ENCODE data around the gene DHRS4L2.
"Not testable (repeated sequence)": the region's sequence is repeated elsewhere in the genome, so short reads cannot be mapped to it uniquely, and the experiment has no call there.

Gene DHRS4L2

DNA sequence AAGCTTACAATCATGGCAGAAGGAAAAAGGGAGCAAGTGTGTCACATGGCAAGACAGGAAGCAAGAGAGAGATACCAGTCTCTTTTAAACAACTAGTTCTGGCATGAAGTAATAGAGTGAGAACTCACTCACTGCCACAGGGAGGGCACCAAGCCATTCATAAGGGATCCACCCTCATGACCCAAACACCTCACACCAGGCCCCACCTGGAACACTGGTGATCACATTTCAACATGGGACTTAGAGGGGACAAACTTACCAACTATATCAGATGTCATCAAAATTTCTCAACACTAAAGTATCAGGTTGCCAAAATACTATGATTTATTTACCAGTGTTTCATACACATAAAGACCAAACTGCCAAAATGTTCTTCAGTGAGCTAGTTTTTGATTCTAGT is 27.8 kb upstream of the DHRS4L2 start:
- H3K4me3 Mint-ChIP-seq; H3K9me3 Mint-ChIP-seq; H3K27ac Mint-ChIP-seq; H3K4me1 Mint-ChIP-seq; H3K36me3 Mint-ChIP-seq (ENCODE audit: low read depth); DNase-seq; H3K27me3 Mint-ChIP-seq (ENCODE audit: low read depth, poor library complexity): not testable (repeated sequence)

DNA sequence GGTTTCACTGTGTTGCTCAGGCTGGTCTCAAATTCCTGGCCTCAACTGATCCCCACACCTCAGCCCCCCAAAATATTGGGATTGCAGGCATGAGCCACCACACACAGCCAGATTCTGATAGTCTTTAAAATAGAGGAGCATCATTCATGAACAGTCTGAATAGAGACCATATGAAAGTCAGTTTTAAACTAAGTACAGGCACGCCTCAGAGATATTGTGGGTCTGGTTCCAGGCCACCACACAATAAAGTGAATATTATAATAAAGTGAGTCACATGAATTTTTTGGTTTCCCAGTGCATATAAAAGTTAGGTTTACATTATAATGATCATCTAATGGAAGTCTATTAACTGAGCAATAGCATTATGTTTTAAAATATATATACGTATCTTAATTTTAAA is 27.0 kb upstream of the DHRS4L2 start:
- H3K4me1 Mint-ChIP-seq; H3K9me3 Mint-ChIP-seq; H3K27me3 Mint-ChIP-seq (ENCODE audit: low read depth, poor library complexity); H3K27ac Mint-ChIP-seq; H3K36me3 Mint-ChIP-seq (ENCODE audit: low read depth); H3K4me3 Mint-ChIP-seq; DNase-seq: not testable (repeated sequence)

DNA sequence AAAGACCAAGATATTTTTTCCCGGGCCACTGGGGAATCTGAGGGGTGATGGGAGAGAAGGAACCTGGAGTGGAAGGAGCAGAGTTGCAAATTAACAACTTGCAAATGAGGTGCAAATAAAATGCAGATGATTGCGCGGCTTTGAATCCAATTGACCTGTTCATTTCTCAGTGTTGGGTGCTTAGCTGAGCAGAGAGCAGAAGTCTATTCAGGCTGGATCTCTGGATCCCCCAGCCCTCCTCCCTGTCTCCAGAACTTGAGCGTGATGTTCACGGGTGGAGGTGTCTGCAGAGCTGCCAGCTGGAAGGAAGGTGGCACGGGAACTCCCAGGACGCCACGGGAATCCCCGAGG is 19.6 kb upstream of the DHRS4L2 start:
- H3K27ac Mint-ChIP-seq, H3K4me3 Mint-ChIP-seq, DNase-seq, H3K4me1 Mint-ChIP-seq: not testable (repeated sequence)
- H3K9me3 Mint-ChIP-seq = peaks cover 35% of the 10 kb centered on the region
- H3K27me3 Mint-ChIP-seq (ENCODE audit: low read depth, poor library complexity) = peaks cover 11% of the 10 kb centered on the region
- H3K36me3 Mint-ChIP-seq (ENCODE audit: low read depth) = peaks cover 13% of the 10 kb centered on the region

DNA sequence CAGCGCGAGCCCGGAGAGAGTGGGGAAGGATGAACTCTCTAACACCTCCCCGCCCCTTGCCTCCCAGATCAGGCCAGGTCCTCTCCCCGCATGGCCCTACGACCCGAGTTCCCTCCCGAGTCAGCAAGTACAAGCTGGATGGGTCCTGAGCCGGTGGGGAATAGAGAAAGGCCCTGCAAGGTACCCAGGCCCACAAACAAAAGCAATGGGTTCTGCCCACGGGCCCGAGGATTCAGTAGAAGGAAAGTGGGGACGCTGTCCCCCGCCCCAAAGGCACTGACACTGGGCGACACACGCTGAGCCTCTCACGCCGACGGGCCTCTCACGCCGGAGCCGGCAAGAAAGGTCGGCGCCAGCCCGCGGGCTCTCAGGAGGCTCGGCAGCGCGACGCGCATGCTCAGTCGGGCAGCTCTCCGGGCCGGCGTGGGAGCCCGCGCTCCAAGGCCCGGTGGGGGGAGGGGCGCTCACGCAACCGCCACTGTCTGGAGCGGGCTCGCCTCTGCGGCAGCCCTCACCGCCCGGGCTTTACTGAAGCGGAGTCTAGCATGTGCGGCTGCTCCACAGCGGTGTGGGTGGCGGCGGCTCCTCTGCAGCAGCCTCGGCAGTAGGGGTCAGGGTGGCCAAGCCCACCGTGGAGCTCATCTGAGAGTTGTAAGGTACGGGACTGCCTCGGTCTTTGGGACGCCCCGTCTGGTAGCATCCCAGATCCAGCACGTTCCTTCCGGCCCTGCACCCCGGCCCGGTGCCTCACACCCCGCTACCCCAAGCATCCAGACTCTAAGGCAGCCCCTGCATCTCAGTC is 19.0 kb upstream of the DHRS4L2 start:
- not testable (repeated sequence) for H3K27ac Mint-ChIP-seq, H3K4me3 Mint-ChIP-seq, H3K4me1 Mint-ChIP-seq
- Mint-ChIP-seq H3K9me3 (peaks cover 40% of the 10 kb centered on the region), H3K36me3 (ENCODE audit: low read depth) (peaks cover 19% of the 10 kb centered on the region), H3K27me3 (ENCODE audit: low read depth, poor library complexity) (peaks cover 13% of the 10 kb centered on the region)
- DNase-seq = peak; percentile 51

DNA sequence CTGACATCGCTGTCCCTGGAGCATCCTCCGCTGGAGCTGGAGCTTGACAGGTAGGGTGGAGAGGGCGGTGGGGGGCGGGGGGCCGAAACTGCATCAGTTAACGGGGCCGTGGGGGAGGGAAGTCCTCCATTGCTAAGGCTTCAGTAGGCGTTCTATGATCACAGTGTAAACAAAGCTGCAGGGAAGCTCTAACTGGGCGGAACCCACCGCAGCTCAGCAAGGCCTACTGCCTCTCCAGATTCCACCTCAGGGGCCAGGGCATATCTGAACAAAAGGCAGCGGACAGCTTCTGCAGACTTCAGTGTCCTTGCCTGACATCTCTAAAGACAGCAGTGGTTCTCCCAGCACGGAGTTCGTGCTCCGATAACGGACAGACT is 18.5 kb upstream of the DHRS4L2 start:
- not testable (repeated sequence) for DNase-seq, H3K4me1 Mint-ChIP-seq, H3K27ac Mint-ChIP-seq, H3K4me3 Mint-ChIP-seq
- H3K36me3 Mint-ChIP-seq (ENCODE audit: low read depth) = peaks cover 19% of the 10 kb centered on the region
- H3K27me3 Mint-ChIP-seq (ENCODE audit: low read depth, poor library complexity) = peaks cover 15% of the 10 kb centered on the region
- peaks cover 46% of the 10 kb centered on the region for H3K9me3 Mint-ChIP-seq

DNA sequence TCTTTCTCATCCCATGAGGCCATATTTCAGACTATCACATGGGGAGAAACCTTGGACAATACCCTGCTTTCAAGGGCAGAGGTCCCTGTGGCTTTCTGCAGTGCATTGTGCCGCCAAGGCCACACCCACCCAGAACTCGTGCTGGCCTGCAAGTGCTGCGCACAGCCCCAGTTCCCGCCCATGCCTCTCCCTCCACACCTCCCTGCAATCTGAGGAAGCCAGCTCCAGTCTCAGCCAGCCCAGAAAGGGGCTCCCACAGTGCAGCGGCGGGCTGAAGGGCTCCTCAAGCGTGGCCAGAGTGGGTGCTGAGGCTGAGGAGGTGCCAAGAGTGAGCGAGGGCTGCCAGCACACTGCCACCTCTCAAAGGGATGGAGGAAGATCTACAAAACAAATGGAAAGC is 15.6 kb upstream of the DHRS4L2 start:
- Mint-ChIP-seq H3K36me3 (ENCODE audit: low read depth) (peaks cover 19% of the 10 kb centered on the region), H3K9me3 (peaks cover 72% of the 10 kb centered on the region), H3K27me3 (ENCODE audit: low read depth, poor library complexity) (peaks cover 18% of the 10 kb centered on the region)
- H3K27ac Mint-ChIP-seq, DNase-seq, H3K4me1 Mint-ChIP-seq, H3K4me3 Mint-ChIP-seq: not testable (repeated sequence)

DNA sequence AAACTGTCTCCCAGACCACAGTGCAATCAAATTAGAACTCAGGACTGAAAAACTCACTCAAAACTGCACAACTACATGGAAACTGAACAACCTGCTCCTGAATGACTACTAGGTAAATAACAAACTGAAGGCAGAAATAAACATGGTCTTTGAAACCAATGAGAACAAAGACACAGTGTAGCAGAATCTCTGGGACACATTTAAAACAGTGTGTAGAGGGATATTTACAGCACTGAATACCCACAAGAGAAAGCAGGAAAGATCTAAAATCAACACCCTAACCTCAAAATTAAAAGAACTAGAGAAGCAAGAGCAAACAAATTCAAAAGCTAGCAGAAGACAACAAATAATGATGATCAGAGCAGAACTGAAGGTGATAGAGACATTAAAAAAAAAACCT is 14.7 kb upstream of the DHRS4L2 start:
- H3K4me3 Mint-ChIP-seq, H3K27ac Mint-ChIP-seq, H3K4me1 Mint-ChIP-seq, DNase-seq: not testable (repeated sequence)
- Mint-ChIP-seq H3K36me3 (ENCODE audit: low read depth) (peaks cover 19% of the 10 kb centered on the region), H3K9me3 (peaks cover 72% of the 10 kb centered on the region), H3K27me3 (ENCODE audit: low read depth, poor library complexity) (peaks cover 18% of the 10 kb centered on the region)

DNA sequence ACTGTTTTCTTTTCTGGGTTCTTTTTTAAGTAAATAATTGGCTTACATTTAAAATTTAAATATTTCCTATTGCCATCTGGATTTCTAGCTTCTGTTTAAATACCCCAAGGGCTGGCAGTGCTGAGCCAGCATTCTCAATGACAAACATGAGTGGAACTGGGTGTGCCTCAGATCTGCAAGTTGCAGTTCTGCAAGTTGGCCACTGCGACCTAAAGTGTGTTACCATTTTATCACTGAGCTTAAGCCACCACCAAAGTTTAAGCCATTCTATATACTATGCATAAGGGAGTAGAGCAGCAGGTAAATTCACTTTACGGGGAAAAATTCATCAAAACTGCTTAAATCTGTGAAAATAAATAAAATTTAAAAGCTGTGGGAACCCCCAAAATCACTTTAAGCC is 11.5 kb upstream of the DHRS4L2 start:
- peaks cover 10% of the 10 kb centered on the region for H3K36me3 Mint-ChIP-seq (ENCODE audit: low read depth)
- DNase-seq, H3K27ac Mint-ChIP-seq, H3K4me3 Mint-ChIP-seq, H3K4me1 Mint-ChIP-seq: not testable (repeated sequence)
- peaks cover 16% of the 10 kb centered on the region for H3K27me3 Mint-ChIP-seq (ENCODE audit: low read depth, poor library complexity)
- H3K9me3 Mint-ChIP-seq = peaks cover 60% of the 10 kb centered on the region

DNA sequence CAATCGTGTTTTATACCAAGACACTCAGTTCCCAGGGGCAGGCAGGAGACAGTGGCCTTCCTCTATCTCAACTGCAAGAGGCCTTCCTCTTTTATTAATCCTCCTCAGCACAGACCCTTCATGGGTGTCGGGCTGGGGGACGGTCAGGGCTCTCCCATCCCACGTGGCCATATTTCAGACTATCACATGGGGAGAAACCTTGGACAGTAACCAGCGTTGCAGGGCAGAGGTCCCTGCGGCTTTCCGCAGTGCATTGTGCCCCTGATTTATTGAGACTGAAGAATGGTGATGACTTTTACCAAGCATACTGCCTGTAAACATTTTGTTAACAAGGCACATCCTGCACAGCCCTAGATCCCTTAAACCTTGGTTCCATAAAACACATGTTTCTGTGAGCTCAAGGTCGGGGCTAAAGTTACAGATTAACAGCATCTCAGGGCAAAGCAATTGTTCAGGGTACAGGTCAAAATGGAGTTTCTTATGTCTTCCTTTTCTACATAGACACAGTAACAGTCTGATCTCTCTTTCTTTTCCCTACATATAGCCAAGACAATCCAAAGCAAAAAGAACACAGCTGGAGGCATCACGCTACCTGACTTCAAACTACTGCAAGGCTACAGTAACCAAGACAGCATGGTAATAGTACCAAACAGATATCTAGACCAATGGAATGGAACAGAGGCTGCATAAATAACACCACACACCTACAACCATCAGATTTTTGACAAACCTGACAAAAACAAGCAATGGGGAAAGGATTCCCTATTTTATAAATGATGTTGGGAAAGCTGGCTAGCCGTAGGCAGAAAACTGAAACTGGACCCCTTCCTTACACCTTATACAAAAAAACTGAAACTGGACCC is 6.5 kb upstream of the DHRS4L2 start:
- peaks cover 16% of the 10 kb centered on the region for H3K4me1 Mint-ChIP-seq
- H3K27me3 Mint-ChIP-seq (ENCODE audit: low read depth, poor library complexity); DNase-seq; H3K36me3 Mint-ChIP-seq (ENCODE audit: low read depth); H3K4me3 Mint-ChIP-seq: not testable (repeated sequence)
- peak overlapping the region; percentile 7 for H3K27ac Mint-ChIP-seq
- H3K9me3 Mint-ChIP-seq = peaks cover 16% of the 10 kb centered on the region

DNA sequence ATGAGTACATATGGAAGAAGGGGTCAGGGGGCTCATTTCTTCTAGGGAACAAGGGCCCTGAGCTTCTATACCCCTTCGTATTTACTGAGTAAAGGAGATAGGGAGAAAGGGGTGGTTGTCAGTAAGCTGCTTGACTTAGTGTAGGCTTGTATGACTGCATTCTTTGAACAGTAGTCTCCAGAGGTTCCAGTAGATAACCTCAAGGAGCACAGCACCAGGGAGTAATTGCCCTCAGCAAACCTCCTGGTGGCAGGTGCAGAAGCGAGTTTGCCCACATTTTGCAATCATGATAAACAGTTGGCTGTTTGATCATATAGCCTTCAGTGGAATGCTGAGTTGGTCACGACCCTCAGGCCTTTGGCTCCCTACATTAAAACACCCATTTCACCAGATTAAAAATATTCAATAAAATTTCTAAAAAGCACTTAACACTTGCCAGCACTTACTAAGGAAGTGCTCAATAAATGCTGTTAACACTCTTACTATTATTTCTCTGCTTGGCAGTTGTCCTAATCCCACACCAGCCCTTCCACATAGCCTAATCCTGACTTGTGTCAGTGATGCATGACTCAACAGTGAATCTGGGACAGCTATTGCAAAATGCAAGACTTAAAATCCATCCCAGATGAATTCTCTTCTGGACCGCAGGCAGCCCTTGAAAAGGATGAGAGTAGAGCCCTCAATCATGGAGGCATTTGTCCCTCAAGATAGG is 3.7 kb upstream of the DHRS4L2 start:
- Mint-ChIP-seq H3K4me1 (peaks cover 39% of the 10 kb centered on the region), H3K9me3 (peaks cover 9% of the 10 kb centered on the region), H3K27ac (no peak overlapping the region), H3K27me3 (ENCODE audit: low read depth, poor library complexity) (no peaks in the 10 kb centered on the region), H3K36me3 (ENCODE audit: low read depth) (peaks cover 7% of the 10 kb centered on the region), H3K4me3 (no peak overlapping the region)
- TF ChIP-seq, protein P1, sequence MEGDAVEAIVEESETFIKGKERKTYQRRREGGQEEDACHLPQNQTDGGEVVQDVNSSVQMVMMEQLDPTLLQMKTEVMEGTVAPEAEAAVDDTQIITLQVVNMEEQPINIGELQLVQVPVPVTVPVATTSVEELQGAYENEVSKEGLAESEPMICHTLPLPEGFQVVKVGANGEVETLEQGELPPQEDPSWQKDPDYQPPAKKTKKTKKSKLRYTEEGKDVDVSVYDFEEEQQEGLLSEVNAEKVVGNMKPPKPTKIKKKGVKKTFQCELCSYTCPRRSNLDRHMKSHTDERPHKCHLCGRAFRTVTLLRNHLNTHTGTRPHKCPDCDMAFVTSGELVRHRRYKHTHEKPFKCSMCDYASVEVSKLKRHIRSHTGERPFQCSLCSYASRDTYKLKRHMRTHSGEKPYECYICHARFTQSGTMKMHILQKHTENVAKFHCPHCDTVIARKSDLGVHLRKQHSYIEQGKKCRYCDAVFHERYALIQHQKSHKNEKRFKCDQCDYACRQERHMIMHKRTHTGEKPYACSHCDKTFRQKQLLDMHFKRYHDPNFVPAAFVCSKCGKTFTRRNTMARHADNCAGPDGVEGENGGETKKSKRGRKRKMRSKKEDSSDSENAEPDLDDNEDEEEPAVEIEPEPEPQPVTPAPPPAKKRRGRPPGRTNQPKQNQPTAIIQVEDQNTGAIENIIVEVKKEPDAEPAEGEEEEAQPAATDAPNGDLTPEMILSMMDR (IDR thresholded peaks at IDR 0.05) = no peak
- DNase-seq = no peak

DNA sequence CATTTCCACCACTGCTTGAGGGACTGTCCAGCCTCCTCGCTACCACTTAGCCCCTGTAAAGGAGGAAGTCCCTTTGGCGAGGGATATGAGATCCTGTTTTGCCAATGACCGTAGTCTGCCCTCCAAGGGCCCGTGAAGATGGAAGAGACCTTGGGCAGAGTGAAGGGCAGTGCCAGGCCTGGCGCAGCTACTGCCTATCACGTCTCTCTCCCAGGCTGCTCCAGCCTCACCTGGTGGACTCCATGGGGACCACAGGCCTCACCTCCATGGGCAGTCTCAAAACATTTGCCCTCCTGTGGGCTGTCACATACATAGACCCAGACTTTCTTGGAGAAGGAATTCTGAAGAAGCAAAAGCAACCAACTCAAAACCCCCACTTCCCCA is 514 bp upstream of the DHRS4L2 start:
- not testable (repeated sequence) for H3K36me3 Mint-ChIP-seq (ENCODE audit: low read depth); H3K27ac Mint-ChIP-seq

DNA sequence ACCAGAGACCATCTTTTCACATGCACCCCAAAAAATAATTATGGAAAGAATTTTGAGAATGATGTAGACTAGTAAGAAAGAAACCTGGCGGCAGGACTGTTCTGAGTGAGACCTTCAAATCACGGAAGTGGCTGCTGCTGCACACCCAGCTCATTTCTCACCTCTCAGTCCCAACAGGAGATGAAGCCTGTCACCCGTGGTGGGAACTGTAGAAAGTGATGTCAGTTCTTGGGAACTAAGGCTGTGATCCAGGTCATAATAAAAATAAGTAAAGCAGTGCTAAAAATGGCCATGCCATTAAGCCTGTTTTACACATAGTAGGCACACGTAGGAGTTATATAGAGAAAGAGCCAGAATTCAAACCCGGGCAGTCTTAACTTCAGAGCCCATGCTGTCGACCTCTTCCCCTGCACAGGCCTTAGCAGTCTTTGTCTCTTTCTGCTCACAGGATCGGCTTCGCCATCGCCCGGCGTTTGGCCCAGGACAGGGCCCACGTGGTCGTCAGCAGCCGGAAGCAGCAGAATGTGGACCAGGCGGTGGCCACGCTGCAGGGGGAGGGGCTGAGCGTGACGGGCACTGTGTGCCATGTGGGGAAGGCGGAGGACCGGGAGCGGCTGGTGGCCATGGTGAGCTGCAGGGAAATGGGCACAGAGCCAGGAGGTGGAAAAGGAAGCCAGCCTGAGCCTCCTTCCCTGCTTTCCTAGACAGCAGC is 1.2 kb downstream of the DHRS4L2 start:
- not testable (repeated sequence) for H3K9me3 Mint-ChIP-seq; DNase-seq; H3K36me3 Mint-ChIP-seq (ENCODE audit: low read depth); H3K27ac Mint-ChIP-seq; H3K27me3 Mint-ChIP-seq (ENCODE audit: low read depth, poor library complexity)
- Mint-ChIP-seq H3K4me1 (peaks cover 34% of the 10 kb centered on the region), H3K4me3 (peak overlapping the region; percentile 78)

More for the DNA sequence above, 514 bp upstream of the DHRS4L2 start:
- H3K4me3 Mint-ChIP-seq = peak overlapping the region; percentile 71
- DNase-seq; H3K27me3 Mint-ChIP-seq (ENCODE audit: low read depth, poor library complexity); H3K9me3 Mint-ChIP-seq: not testable (repeated sequence)
- H3K4me1 Mint-ChIP-seq = peaks cover 34% of the 10 kb centered on the region
